ENCODE data around the gene AK9.
A peak's percentile ranks its signal among the peaks of the same experiment; 100 is the strongest.

AK9 gene

GRCh38 chr6:109705258-109705657, 14.3 kb upstream of the AK9 start:
- peak; percentile 99 for ATAC-seq
- 0 out of 2 replicates have a peak, but pooled peaks have one; percentile 23 for TF ChIP-seq CSDC2 (CRISPR knock-in tag; IDR thresholded peaks at IDR 0.05)
- no peak for TF ChIP-seq ISL1 (CRISPR knock-in tag; IDR thresholded peaks at IDR 0.05)

GRCh38 chr6:109702791-109703190, 11.8 kb upstream of the AK9 start:
- no peak for ATAC-seq

GRCh38 chr6:109701774-109702173, 10.8 kb upstream of the AK9 start:
- TF ChIP-seq, protein P1, sequence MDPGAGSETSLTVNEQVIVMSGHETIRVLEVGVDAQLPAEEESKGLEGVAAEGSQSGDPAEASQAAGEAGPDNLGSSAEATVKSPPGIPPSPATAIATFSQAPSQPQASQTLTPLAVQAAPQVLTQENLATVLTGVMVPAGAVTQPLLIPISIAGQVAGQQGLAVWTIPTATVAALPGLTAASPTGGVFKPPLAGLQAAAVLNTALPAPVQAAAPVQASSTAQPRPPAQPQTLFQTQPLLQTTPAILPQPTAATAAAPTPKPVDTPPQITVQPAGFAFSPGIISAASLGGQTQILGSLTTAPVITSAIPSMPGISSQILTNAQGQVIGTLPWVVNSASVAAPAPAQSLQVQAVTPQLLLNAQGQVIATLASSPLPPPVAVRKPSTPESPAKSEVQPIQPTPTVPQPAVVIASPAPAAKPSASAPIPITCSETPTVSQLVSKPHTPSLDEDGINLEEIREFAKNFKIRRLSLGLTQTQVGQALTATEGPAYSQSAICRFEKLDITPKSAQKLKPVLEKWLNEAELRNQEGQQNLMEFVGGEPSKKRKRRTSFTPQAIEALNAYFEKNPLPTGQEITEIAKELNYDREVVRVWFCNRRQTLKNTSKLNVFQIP (CRISPR knock-in tag; IDR thresholded peaks at IDR 0.05; ENCODE audit: borderline replicate concordance, low read depth): no peak
- no peak for TF ChIP-seq OSR1 (CRISPR knock-in tag; IDR thresholded peaks at IDR 0.05)
- TF ChIP-seq, protein P2, sequence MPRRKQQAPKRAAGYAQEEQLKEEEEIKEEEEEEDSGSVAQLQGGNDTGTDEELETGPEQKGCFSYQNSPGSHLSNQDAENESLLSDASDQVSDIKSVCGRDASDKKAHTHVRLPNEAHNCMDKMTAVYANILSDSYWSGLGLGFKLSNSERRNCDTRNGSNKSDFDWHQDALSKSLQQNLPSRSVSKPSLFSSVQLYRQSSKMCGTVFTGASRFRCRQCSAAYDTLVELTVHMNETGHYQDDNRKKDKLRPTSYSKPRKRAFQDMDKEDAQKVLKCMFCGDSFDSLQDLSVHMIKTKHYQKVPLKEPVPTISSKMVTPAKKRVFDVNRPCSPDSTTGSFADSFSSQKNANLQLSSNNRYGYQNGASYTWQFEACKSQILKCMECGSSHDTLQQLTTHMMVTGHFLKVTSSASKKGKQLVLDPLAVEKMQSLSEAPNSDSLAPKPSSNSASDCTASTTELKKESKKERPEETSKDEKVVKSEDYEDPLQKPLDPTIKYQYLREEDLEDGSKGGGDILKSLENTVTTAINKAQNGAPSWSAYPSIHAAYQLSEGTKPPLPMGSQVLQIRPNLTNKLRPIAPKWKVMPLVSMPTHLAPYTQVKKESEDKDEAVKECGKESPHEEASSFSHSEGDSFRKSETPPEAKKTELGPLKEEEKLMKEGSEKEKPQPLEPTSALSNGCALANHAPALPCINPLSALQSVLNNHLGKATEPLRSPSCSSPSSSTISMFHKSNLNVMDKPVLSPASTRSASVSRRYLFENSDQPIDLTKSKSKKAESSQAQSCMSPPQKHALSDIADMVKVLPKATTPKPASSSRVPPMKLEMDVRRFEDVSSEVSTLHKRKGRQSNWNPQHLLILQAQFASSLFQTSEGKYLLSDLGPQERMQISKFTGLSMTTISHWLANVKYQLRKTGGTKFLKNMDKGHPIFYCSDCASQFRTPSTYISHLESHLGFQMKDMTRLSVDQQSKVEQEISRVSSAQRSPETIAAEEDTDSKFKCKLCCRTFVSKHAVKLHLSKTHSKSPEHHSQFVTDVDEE (CRISPR knock-in tag; IDR thresholded peaks at IDR 0.05): no peak
- TF ChIP-seq CSDC2 (CRISPR knock-in tag; IDR thresholded peaks at IDR 0.05): no peak
- TF ChIP-seq, protein P3, sequence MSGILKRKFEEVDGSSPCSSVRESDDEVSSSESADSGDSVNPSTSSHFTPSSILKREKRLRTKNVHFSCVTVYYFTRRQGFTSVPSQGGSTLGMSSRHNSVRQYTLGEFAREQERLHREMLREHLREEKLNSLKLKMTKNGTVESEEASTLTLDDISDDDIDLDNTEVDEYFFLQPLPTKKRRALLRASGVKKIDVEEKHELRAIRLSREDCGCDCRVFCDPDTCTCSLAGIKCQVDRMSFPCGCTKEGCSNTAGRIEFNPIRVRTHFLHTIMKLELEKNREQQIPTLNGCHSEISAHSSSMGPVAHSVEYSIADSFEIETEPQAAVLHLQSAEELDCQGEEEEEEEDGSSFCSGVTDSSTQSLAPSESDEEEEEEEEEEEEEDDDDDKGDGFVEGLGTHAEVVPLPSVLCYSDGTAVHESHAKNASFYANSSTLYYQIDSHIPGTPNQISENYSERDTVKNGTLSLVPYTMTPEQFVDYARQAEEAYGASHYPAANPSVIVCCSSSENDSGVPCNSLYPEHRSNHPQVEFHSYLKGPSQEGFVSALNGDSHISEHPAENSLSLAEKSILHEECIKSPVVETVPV (CRISPR knock-in tag; IDR thresholded peaks at IDR 0.05): no peak
- TF ChIP-seq ZNF70 (CRISPR knock-in tag; IDR thresholded peaks at IDR 0.05): no peak
- no peak for TF ChIP-seq CREB5 (CRISPR knock-in tag; IDR thresholded peaks at IDR 0.05; ENCODE audit: low read depth)
- TF ChIP-seq TOX (CRISPR knock-in tag; IDR thresholded peaks at IDR 0.05; ENCODE audit: borderline replicate concordance): no peak
- no peak for TF ChIP-seq ZNF8 (CRISPR knock-in tag; IDR thresholded peaks at IDR 0.05)
- TF ChIP-seq GLIS3 (CRISPR knock-in tag; IDR thresholded peaks at IDR 0.05): no peak
- TF ChIP-seq ARNTL (CRISPR knock-in tag; IDR thresholded peaks at IDR 0.05; ENCODE audit: borderline replicate concordance, low read depth): no peak
- TF ChIP-seq ESRRG (CRISPR knock-in tag; IDR thresholded peaks at IDR 0.05): no peak

More at GRCh38 chr6:109702791-109703190, 11.8 kb upstream of the AK9 start:
- TF ChIP-seq ZNF70 (CRISPR knock-in tag; IDR thresholded peaks at IDR 0.05) (no peak), TOX (CRISPR knock-in tag; IDR thresholded peaks at IDR 0.05; ENCODE audit: borderline replicate concordance) (no peak)

DNA sequence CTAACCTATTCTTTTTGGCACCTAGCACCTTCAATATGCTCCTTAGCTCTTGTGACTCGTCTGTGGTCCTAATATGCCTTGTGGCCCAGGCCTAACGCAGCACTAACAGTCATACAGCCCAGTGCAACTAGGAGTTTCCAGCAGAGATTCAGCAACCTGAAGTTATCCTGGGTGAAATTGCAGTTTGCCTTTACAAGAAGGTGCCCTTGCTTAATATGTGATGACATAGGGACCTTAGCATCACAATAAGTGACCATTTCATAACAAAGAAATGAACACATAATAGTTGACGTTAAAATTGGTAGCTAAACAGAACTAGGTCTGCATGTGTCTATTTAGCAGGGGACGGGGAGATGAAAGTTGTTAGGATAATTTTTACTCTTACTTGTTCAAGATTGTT, 10.2 kb upstream of the AK9 start:
- no peak for ATAC-seq
- no peak for TF ChIP-seq RARB (CRISPR knock-in tag; IDR thresholded peaks at IDR 0.05)

More at GRCh38 chr6:109701774-109702173, 10.8 kb upstream of the AK9 start:
- ATAC-seq: no peak

GRCh38 chr6:109696355-109696754, 5.4 kb upstream of the AK9 start:
- no peak for ATAC-seq
- TF ChIP-seq ZNF70 (CRISPR knock-in tag; IDR thresholded peaks at IDR 0.05) (no peak), ZNF8 (CRISPR knock-in tag; IDR thresholded peaks at IDR 0.05) (peak; percentile 91)

- no peak for ATAC-seq
- TF ChIP-seq, protein P3 (CRISPR knock-in tag; IDR thresholded peaks at IDR 0.05): no peak
- TF ChIP-seq GLIS3 (CRISPR knock-in tag; IDR thresholded peaks at IDR 0.05) (no peak), ZNF8 (CRISPR knock-in tag; IDR thresholded peaks at IDR 0.05) (no peak)
These were observed 4.5 kb upstream of the AK9 start for GRCh38 chr6:109695468-109695867.

All from SK-N-SH treated with all-trans-retinoic acid at 6 μM for 48 hours (cell line).